ENCODE results near the gene BTLA. TPM values are rescaled to one million over a fixed set of nuclear protein-coding genes. Genes with fewer than 3 reads are reported as not detected.
"Not testable (repeated sequence)": the region's sequence is repeated elsewhere in the genome, so short reads cannot be mapped to it uniquely, and the experiment has no call there.

Gene BTLA
- 1 to 10 TPM in 1 of 4 donors, not detected in 3; 2.9 TPM for total RNA-seq

GRCh38 chr3:112498914-112499711, at the start of gene BTLA:
Gene BTLA (minus strand): TSS chr3:112499472. CDS start chr3:112499358, 114 bp downstream.
- Histone ChIP-seq H3K27ac (no peak within 1 kb of the TSS), H3K9me3 (no peaks in the 10 kb centered on the region), H3K27me3 (no peaks in the 10 kb centered on the region), H3K4me3 (no peak within 1 kb of the TSS), H3K4me1 (no peaks in the 10 kb centered on the region), H3K36me3 (no peaks in the 10 kb centered on the region)
- WGBS: 85% methylated on average over 12 of the region's 12 CpGs
- no peak for DNase-seq (ENCODE audit: low spot score in 2 of 2)
- no peak for TF ChIP-seq POLR2A (IDR thresholded peaks at IDR 0.05)
- TF ChIP-seq CTCF (IDR thresholded peaks at IDR 0.05): no peak
- no peak for TF ChIP-seq EP300 (IDR thresholded peaks at IDR 0.05)
- TF ChIP-seq POLR2AphosphoS5 (IDR thresholded peaks at IDR 0.05): no peak

GRCh38 chr3:112546216-112546759, 47.0 kb upstream of the BTLA start:
- no peak overlapping the region for H3K27ac ChIP-seq
- H3K4me3 ChIP-seq: no peak overlapping the region
- H3K27me3 ChIP-seq: no peaks in the 10 kb centered on the region
- DNase-seq (ENCODE audit: low spot score in 2 of 2): no peak
- WGBS: 76% methylated on average over 5 of the region's 5 CpGs
- H3K36me3 ChIP-seq: peaks cover 57% of the 10 kb centered on the region
- H3K4me1 ChIP-seq: no peaks in the 10 kb centered on the region
- TF ChIP-seq EP300 (IDR thresholded peaks at IDR 0.05) (no peak), POLR2AphosphoS5 (IDR thresholded peaks at IDR 0.05) (no peak), CTCF (IDR thresholded peaks at IDR 0.05) (no peak), POLR2A (IDR thresholded peaks at IDR 0.05) (no peak)
- no peaks in the 10 kb centered on the region for H3K9me3 ChIP-seq

GRCh38 chr3:112539825-112540650, 40.8 kb upstream of the BTLA start:
- peaks cover 57% of the 10 kb centered on the region for H3K36me3 ChIP-seq
- H3K27me3 ChIP-seq: no peaks in the 10 kb centered on the region
- H3K4me1 ChIP-seq: no peaks in the 10 kb centered on the region
- no peak for TF ChIP-seq POLR2A (IDR thresholded peaks at IDR 0.05)
- TF ChIP-seq EP300 (IDR thresholded peaks at IDR 0.05): no peak
- no peaks in the 10 kb centered on the region for H3K9me3 ChIP-seq
- no peak for DNase-seq (ENCODE audit: low spot score in 2 of 2)
- WGBS: 93% methylated on average over 1 of the region's 1 CpG
- no peak overlapping the region for H3K27ac ChIP-seq
- H3K4me3 ChIP-seq: no peak overlapping the region

- Histone ChIP-seq H3K27me3 (no peaks in the 10 kb centered on the region), H3K27ac (no peak overlapping the region), H3K36me3 (peaks cover 72% of the 10 kb centered on the region), H3K9me3 (no peaks in the 10 kb centered on the region), H3K4me3 (no peak overlapping the region), H3K4me1 (no peaks in the 10 kb centered on the region)
- 13% methylated on average over 1 of the region's 1 CpG for WGBS
- TF ChIP-seq POLR2A (IDR thresholded peaks at IDR 0.05) (no peak), EP300 (IDR thresholded peaks at IDR 0.05) (no peak), CTCF (IDR thresholded peaks at IDR 0.05) (peak; percentile 27 to 28), POLR2AphosphoS5 (IDR thresholded peaks at IDR 0.05) (no peak)
- DNase-seq (ENCODE audit: low spot score in 2 of 2): no peak
These were observed 32.1 kb upstream of the BTLA start for GRCh38 chr3:112531358-112531781.

- DNase-seq (ENCODE audit: low spot score in 2 of 2): no peak
- Histone ChIP-seq H3K4me1 (no peaks in the 10 kb centered on the region), H3K27me3 (no peaks in the 10 kb centered on the region), H3K27ac (no peak overlapping the region), H3K4me3 (no peak overlapping the region), H3K9me3 (no peaks in the 10 kb centered on the region), H3K36me3 (peaks cover 64% of the 10 kb centered on the region)
- TF ChIP-seq POLR2AphosphoS5 (IDR thresholded peaks at IDR 0.05): no peak
- TF ChIP-seq CTCF (IDR thresholded peaks at IDR 0.05): no peak
- no peak for TF ChIP-seq POLR2A (IDR thresholded peaks at IDR 0.05)
- TF ChIP-seq EP300 (IDR thresholded peaks at IDR 0.05): no peak
- 90% methylated on average over 3 of the region's 3 CpGs for WGBS
These were observed 31.3 kb upstream of the BTLA start for GRCh38 chr3:112530573-112530972.

GRCh38 chr3:112524127-112524526, 24.9 kb upstream of the BTLA start:
- H3K9me3 ChIP-seq; DNase-seq (ENCODE audit: low spot score in 2 of 2); H3K27ac ChIP-seq; H3K4me3 ChIP-seq; H3K4me1 ChIP-seq; H3K27me3 ChIP-seq: not testable (repeated sequence)
- peaks cover 30% of the 10 kb centered on the region for H3K36me3 ChIP-seq
- 92% methylated on average over 6 of the region's 6 CpGs for WGBS

Data from suprapubic skin (tissue), 4 donors.